HG03175 (cell line): ENCODE results near the gene STK40.
A peak's percentile ranks its signal among the peaks of the same experiment; 100 is the strongest.

Source experiments
- ATAC-seq: cut with Tn5 transposase; IDR thresholded peaks from one replicate; pipeline ENCODE4 v1.9.1; 2021; ENCODE audit warnings: mild to moderate bottlenecking, moderate library complexity; ENCODE audit not compliant: unreplicated experiment

STK40 gene

DNA sequence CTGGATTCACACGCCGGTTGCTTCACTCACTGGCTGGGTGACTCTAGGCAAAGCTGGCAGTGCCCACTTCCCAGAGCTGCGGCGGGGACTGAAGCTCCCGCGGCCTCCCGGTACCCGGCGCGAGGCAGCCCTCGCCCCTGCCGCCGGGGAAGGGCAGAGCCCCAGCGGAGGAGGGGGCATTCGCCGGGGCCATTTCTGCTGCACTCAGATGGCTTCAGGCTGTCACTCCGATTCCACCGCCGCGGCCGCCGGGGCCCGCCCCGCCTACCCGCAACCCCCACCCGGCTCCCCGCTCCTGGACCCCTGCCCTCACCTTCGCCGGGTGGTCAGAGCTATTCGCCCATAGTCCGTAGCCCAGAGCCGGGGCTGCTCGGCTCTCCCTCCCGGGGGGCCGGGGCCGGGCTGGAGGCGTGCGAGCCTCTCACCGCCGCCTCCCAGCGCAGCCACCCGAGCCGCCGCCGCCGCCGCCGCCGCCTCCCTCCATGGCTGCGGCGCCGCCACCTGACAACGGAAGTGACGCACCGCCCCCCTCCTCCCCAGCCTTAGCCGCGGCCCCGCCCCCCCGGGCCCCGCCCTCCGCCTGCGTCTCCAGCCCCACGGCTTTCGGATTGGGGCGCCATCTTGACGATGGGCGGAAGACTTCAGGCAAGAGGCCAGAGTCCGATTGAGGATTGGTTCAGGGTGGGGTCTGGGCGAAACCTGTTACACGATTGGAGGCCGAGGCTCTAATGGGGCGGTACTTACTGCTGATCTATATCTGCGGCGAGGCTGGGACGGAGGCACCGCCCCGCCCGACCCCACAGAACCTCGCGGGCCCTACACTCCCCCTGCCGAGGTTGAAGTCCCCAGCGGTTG is at the start of gene STK40:
TSS of gene STK40 (minus strand) at position 515 of the 855 bp plus-strand sequence. CDS start 24,592 bp downstream, outside the sequence.
- ATAC-seq, result peak; percentile 88

DNA sequence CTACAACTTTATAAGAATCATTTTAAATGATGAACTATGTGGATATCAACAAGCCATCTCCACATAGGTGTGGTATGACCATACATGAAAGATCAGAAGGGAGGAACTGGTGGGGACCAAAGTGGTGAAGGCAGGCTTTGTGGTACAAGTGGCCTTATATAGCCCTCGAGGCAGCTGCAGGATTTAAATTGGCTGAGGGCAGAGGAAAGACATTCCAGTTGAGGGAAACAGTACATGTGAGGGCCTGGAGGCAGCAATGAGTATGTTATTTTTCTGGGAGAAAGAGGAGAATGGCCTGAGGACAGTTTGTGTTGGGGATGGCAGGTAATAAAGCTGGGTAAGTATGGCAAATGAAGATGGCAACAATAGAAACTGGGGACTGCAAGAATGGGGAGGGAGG is 47.4 kb upstream of the STK40 start:
- no peak for ATAC-seq

DNA sequence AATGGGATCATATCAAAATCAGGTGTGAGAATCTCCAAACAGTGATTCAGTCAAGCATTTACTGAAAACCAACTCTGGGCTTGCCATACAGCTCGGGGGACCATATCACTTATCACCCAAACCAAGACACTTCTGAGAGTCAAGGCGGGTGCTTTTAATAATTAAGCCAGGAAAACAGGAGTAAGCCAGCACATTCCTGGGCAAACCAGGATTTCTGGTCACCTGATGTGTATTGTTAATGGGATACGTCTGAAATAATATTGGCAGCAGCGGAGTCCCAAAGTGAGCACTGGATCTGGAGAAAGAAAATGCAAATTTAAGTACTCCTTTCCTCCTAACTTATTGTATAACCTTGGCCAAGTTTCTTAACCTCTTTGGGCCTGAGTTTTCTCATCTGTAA is 46.9 kb upstream of the STK40 start:
- ATAC-seq, result no peak

DNA sequence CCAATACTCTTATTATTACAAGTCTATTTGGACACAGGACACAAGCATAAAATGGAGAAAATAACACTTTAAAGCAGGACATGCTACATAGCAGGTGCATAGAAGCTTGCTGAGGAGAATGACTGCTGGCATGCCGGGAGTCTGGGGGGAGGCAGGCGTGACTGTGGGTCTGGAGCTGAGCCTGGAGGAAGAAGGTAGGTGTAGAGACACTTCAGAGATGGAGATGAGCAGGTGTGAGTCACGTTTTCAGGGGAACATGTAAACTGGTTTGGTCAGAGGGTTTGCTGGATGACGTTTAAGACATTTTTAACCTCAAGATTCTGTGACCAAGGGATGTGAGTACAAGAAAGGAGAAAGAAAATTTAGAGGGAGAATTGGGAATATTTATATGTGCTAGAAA is 40.1 kb upstream of the STK40 start:
- ATAC-seq, result no peak

- no peak for ATAC-seq
Observed at GRCh38 chr1:36421649-36422048, 35.9 kb upstream of the STK40 start.

- peak; percentile 74 for ATAC-seq
Observed at GRCh38 chr1:36420836-36421317, 35.2 kb upstream of the STK40 start.

- no peak for ATAC-seq
Observed at GRCh38 chr1:36420409-36420808, 34.7 kb upstream of the STK40 start.

DNA sequence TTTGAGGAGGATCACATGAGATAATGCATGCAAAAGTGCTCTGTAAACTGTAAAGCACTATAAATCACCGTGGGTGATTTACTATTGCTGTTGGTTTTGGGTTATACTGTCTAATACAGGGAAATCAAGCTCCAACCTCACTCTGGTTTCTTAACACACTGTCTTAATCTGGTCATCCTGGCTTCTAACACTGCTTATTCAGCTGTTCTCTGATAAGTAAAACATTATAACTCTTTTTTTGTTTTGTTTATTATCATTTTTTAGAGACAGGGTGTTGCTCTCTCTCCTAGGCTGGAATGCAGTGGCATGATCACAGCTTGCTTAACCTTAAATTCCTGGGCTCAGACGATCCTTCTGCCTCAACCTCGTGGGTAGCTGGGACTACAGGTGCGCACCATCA is 33.8 kb upstream of the STK40 start:
- no peak for ATAC-seq

- no peak for ATAC-seq
Observed at GRCh38 chr1:36419140-36419539, 33.4 kb upstream of the STK40 start.

- no peak for ATAC-seq
Observed at GRCh38 chr1:36417931-36418330, 32.2 kb upstream of the STK40 start.

DNA sequence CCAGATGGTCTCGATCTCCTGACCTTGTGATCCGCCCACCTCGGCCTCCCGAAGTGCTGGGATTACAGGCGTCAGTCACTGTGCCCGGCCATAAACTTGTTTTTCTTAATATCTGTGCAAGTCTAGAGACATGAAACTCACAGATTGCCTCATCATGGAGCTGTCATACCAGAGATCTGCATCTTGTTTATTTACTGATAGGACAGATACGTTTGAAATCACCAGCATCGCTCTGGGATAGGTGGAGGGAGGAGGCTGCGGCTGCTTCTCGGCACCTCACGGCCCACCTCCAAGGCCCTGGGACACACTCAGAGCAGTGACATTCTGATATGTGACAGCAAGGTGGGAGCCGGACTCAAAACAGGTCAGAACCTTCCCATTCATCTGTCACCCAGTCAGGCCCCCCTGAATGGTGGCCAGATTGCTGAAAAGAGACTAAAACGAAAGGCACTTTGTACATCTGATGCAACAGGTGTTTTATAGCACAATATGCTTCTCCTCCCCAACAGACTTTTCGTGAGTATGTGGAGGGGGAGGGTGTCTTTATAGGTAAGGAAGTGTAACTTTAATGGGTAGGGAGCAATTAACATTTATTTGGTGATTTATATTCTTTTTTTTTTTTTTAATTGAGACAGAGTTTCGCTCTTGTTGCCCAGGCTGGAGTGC is 30.1 kb upstream of the STK40 start:
- no peak for ATAC-seq

GRCh38 chr1:36414384-36414783 is 28.7 kb upstream of the STK40 start:
- ATAC-seq, result no peak

DNA sequence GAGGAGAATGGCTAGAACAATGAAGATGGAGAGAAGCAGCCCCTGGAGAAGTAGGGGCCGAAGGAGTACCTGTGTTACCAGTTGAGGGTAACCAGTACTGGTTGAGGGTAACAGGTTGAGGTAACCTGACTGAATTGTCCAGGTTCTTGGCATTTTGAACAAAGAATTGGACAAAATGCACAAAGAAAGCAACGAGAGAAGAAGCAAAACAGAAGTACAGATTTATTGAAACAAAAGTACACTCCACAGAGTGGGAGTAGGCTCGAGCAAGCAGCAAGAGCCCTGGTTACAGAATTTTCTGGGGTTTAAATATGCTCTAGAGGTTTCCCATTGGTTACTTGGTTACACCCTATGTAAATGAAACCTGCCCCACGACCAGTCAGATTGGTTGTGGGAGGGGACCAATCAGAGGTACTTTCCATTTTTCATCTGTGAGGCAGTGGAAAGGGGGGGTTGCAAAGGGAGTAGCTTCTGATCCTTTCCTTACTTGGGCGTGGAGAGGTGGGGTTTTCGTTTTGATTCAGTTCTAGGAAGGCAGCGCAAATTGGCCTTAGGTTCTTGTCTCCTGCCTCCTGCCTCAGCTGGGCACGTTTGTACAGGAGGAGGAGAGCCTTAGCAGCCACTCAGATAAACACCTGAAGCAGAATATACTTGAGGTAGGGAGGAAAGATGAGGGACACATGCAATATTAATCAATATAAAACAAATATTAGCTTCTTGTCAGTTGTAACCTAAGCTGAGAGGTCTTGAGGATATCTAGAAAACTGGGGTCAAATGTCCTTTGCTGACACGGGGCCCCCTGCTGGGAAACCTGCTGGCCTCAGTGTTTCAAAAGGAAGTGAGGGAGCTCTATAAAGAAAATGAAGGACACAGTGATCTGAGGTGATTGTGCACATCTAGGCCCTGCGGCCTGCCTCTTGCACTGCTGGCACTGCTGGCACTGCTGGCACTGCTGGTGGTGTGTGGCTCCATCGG is 26.2 kb upstream of the STK40 start:
- ATAC-seq, result no peak

- no peak for ATAC-seq
Observed at GRCh38 chr1:36408479-36408878, 22.8 kb upstream of the STK40 start.

DNA sequence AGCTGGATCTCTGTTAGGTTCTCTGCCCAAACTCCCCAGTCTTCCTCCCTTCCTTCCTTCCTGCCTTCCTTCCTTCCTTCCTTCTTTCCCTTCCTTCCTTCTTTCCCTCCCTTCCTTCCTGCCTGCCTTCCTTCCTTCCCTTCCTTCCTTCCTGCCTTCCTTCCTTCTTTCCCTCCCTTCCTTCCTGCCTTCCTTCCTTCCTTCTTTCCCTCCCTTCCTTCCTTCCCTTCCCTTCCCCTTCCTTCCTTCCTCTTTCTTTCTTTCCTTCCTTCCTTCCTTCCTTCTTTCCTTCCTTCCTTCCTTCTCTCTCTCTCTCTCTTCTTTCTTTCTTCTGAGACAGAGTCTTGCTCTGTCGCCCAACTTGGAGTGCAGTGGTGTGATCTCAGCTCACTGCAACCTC is 20.7 kb upstream of the STK40 start:
- ATAC-seq, result no peak

DNA sequence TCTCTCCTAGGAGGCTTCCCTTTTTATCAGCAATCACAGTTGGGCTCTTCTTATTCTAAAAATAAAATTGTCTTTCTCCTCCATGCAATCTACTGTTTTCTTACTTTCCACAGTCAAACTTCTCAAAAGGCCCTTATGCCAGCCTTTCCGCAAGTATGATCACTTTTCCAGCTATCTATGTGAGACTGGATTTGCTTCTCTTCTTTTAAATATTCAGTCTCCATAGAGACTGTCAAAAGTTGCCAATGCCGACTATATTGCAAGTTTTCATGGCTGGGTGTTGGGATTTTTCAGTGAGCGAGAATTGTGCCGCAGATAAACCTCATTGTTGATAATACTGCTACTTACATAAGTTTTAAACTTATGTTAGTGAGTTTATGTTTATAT is 16.8 kb upstream of the STK40 start:
- ATAC-seq, result no peak

DNA sequence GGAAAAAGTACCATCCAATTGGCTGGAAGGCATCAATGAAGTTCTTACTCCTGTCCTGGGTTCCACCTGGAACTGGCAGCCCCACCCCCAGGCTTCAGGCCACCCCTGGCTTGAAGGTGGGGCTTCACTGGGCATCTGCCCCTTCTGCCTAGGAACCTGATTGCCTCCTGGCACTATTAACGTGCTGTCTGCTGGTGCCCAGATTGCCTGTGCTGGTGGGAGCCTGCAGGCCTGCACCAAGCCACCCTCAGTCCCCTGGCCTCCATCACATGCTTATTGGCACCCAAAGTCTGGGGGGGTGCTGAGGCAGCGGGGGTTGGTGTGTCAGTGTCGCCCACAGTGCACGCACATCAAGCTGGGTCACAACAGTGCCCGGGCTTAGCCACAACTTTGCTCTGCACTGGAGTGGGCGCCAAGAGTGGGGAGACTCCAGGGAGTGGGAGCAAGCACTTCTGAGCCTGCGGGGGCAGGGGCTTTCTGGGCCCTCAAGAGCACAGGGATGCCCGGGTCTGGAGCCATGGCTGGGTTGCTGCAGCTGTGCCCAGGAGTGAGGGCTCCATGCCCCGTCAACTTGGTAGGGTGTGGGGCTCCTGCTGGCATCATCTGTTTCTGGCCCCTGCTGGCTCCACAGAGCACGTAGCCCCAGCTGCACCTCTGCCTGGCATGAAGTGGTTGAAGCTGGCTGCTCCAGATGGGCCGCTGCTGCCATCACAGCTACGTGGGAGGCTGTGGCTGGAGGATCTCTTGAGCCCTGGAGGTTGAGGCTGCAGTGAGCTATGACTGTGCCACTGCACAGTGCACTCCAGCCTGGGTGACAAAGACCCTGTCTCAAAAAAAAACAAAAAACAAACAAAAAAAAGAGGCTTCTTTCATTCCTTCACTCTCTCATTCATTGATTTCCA is 16.1 kb upstream of the STK40 start:
- ATAC-seq, result no peak

DNA sequence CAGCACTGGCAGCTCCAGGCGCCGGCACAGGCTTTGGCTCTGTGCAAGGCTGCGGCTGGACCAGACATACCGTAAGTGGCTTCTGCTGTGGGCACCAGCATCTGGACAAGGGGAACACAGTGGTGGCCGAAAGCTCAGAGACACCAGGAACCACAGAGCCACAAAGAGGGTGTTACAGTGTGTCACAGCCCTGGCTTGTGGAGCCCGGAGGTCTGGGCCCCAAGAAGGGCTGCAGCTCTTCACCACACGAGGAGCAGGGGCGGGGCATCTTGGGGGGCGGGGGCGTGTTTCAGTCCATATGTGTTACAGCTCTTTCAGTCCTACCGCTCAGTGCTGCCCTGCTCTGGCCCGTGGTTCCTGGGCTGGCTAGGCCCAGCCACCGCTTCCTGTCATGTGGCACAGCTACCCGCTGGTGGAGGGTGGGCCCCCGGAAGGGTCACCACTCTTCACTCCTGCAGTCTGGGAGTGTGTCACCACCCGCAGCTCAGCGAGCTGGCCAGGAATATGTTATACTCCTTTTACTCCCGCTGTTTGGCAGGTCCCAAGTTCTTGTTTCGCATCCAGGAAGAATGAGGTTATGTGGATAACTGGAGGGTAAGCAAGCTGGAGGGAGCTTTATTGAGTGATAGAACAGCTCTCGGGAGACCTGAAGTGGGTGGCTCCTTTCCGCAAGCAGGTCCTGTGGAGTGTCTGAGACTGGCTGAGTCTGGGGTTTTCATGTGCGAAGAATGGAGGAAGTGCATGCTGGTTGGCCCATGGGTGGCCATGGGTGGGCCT is 15.3 kb upstream of the STK40 start:
- ATAC-seq, result no peak

DNA sequence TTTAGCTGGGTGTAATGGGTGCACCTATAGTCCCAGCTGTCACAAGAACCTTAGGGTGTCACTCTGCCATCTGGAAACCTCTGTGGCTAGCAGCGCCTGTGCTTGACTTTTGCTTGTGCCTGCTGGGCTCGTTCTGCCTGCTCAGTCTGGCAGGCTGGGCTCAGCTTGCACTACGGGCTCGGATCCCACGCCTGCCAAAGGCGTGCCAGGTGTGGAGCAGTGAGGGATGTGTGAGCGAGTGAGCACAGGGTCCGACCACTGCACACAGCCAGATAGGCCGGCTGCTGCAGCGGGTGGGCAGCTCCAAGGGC is 14.7 kb upstream of the STK40 start:
- no peak for ATAC-seq
